Astrocyte of the cerebellum (primary cell): ENCODE data around the gene PRSS22.

Source experiments
- DNase-seq: peaks from one replicate; pipeline ENCODE4 v3.0.0-alpha.2; 2011; ENCODE audit warnings: low read depth
- H3K4me3 ChIP-seq: 2 replicates; pipeline ENCODE4 v1.5.1; 2011; ENCODE audit warnings: mild to moderate bottlenecking, low read depth, low read length, moderate library complexity
- in situ Hi-C: cut with HindIII; loops from 2 replicates; pipeline ENCODE4 v1.10.0; 2017; ENCODE audit warnings: low sequenced_read_pairs
- TF ChIP-seq, protein P1 (sequence below): IDR thresholded peaks from 2 replicates; pipeline ENCODE4 v1.5.1; 2012; ENCODE audit warnings: low read length, low read depth, moderate library complexity, mild to moderate bottlenecking; ENCODE audit errors: missing control alignments

The PRSS22 gene

DNA sequence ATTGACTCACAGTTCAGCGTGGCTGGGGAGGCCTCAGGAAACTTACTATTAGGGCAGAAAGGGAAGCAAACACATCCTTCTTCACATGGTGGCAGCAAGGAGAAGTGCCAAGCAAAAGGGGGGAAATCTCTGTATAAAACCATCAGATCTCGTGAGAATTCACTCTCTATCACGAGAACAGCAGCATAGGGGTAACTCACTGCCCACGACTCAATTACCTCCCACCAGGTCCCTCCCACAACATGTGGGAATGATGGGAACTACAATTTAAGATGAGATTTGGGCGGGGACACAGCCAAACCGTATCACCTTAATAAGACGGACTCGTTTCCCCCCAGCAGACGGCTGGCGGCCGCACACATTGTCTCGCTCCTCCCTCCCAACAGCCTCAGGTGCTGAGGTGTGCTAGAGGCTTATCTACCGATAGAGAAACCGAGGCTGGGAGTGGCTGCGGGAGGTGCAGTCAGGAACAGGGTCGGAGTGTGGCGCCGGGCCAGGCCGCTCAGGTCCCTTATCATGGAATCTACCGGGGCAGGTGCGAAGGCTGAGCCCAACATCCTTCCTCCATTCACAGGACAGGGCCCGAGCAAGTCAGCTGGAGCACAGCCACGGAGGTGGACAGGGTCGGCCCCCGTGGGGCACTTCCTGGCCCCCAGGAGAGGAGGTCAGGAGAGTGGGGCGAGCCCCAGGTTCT, 32.8 kb downstream of the PRSS22 start:
- H3K4me3 ChIP-seq = no peak overlapping the region
- TF ChIP-seq, protein P1, sequence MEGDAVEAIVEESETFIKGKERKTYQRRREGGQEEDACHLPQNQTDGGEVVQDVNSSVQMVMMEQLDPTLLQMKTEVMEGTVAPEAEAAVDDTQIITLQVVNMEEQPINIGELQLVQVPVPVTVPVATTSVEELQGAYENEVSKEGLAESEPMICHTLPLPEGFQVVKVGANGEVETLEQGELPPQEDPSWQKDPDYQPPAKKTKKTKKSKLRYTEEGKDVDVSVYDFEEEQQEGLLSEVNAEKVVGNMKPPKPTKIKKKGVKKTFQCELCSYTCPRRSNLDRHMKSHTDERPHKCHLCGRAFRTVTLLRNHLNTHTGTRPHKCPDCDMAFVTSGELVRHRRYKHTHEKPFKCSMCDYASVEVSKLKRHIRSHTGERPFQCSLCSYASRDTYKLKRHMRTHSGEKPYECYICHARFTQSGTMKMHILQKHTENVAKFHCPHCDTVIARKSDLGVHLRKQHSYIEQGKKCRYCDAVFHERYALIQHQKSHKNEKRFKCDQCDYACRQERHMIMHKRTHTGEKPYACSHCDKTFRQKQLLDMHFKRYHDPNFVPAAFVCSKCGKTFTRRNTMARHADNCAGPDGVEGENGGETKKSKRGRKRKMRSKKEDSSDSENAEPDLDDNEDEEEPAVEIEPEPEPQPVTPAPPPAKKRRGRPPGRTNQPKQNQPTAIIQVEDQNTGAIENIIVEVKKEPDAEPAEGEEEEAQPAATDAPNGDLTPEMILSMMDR = no peak
- no peak for DNase-seq
- in situ Hi-C loops = no loop called here

DNA sequence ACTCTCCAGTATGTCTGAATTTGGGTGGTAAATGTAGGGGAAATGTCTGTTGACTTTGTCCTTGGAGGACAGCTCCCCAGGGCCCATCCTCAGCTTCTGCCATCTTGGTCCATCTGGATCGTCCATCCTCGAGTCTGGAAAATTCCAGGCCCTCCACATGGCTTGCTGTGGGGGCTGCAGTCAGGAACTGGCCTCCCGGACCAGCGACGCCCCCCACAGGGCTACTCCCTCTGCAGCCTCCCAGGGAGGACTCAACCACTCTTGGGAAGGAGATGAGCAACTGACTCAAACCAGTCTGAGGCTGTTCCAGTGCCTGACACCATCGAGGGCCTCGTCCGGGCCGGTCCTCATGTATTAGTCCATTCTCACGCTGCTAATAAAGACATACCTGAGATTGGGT, 33.3 kb downstream of the PRSS22 start:
- no peak for DNase-seq
- in situ Hi-C loops = no loop called here
- TF ChIP-seq, protein P1 = no peak

DNA sequence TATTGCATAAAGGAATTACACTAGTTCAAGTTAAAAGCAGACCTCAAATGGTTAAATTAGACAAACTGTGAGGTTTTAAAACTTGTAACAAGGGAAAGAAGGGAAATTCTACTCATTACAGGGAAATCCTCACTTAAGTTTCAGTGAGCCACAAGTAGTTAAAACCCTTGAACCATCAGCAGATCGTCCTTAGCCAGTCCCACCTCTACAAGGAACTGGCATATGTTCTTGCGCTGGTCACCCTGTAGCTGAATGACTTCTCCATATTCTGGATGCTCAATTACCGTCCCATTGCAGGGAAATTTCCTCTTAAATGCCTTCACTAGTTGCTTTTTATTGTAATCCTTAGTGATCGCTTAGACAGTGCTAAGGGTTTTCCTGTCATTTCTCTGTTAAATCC, 35.5 kb downstream of the PRSS22 start:
- no peak for DNase-seq
- H3K4me3 ChIP-seq = no peak overlapping the region
- in situ Hi-C loops = no loop called here
- TF ChIP-seq, protein P1 = no peak

More for the DNA sequence above, 33.3 kb downstream of the PRSS22 start:
- H3K4me3 ChIP-seq = no peak overlapping the region

DNA sequence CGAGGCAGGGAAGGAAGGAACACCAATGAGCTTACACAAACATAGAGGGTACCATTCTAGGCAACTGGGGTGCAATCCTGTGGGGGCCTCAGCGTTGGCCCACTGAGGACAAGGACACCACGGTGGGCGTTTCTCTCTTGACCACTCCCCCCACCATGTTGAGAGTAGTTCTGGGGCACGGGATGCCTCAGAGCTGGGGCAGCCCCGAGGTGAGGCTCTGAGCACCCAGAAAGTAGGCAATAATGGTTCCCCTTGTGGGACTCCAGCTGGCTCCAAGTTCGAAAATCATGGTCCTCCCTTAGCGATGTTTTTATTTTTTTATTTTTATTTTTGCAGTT, 35.8 kb downstream of the PRSS22 start:
- no peak overlapping the region for H3K4me3 ChIP-seq
- in situ Hi-C loops = no loop called here
- DNase-seq = no peak
- TF ChIP-seq, protein P1 = no peak

DNA sequence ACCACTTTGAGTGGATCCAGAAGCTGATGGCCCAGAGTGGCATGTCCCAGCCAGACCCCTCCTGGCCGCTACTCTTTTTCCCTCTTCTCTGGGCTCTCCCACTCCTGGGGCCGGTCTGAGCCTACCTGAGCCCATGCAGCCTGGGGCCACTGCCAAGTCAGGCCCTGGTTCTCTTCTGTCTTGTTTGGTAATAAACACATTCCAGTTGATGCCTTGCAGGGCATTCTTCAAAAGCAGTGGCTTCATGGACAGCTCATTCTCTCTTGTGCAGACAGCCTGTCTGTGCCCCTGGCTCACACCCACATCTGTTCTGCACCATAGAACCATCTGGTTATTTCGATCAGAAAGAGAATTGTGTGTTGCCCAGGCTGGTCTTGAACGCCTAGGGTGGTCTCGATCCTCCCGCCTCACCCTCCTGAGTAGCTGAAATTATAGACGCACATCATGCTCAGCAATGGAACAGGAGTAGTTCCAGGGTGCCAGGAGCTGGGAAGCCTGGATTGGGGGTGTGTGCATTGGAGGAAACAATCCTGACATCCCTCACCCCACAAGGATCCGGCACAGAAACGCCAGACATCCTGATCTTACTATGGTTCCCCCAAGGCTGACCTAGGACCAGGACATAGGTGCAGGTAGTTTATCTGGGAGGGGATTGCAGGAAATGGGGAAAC, 36.3 kb downstream of the PRSS22 start:
- H3K4me3 ChIP-seq = no peak overlapping the region
- in situ Hi-C loops = no loop called here
- TF ChIP-seq, protein P1 = no peak
- no peak for DNase-seq

DNA sequence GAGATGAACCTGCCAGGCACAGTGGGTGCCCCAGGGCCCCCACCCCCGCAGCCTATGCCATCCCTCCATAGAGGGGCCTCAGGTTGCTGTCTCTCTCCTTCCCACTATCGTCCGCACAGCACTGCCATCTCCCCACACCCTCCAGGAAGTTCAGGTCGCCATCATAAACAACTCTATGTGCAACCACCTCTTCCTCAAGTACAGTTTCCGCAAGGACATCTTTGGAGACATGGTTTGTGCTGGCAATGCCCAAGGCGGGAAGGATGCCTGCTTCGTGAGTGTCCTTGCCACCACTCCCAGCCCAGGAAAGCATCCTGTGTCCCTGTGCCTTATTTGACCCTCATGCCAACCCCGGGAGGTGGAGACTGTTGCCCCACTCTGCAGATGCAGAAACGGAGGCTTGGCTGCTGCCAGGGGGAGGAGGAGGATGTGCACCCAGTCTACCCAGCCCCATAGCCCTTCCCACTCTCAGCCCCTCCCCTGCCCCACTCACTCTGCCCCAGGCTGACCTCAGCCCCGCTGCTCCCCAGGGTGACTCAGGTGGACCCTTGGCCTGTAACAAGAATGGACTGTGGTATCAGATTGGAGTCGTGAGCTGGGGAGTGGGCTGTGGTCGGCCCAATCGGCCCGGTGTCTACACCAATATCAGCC, 37.0 kb downstream of the PRSS22 start:
- TF ChIP-seq, protein P1 = no peak
- no peak overlapping the region for H3K4me3 ChIP-seq
- in situ Hi-C loops = no loop called here
- no peak for DNase-seq
